Measurements from ENCODE around the gene FGD2. TPM values are rescaled to one million over a fixed set of nuclear protein-coding genes. Genes with fewer than 3 reads are reported as not detected.

The FGD2 gene
- polyA plus RNA-seq, 2 donors, result 4.1 to 4.3 TPM

DNA sequence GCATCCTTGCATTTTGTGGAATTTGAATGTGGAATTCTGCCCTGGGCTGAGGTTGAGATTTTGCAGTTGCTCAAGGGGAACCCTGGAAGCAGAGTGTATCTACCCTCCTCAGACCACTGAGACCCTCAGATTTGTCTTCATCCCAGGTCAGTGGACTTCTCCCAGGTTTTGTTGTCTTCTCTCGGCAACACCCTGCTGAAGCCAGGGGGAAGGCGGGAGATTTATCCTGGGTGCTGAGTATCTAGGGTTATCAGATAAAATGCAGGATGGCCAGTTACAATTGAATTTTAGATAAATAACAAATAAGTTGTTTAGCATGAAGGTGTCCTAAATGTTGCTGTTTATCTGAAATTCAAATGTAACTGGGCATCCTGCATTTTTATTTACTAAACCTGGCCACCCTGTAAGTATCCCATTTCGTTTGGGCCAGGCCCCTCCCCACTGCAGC, 43.0 kb downstream of the FGD2 start:
- Histone ChIP-seq H3K27me3 (ENCODE audit: control insufficient read depth in 1 of 2, insufficient read depth in 2 of 2, low read length in 2 of 2) (no peaks in the 10 kb centered on the region), H3K4me1 (ENCODE audit: control insufficient read depth in 2 of 2, insufficient read depth in 2 of 2, low read length in 1 of 2) (peaks cover 0 to 22% of the 10 kb centered on the region in 2 donors), H3K4me3 (ENCODE audit: low read depth in 1 of 2, low read length in 2 of 2) (no peak overlapping the region), H3K27ac (ENCODE audit: low read depth in 2 of 2, low read length in 1 of 2) (peak overlapping the region in 1 of 2 donors; percentile 58), H3K36me3 (ENCODE audit: control insufficient read depth in 2 of 2, insufficient read depth in 2 of 2, low read length in 1 of 2) (no peaks in the 10 kb centered on the region), H3K9me3 (ENCODE audit: control insufficient read depth in 2 of 2, insufficient read depth in 1 of 2, low read depth in 1 of 2, low read length in 1 of 2) (no peaks in the 10 kb centered on the region)
- WGBS, 2 donors, result 50 to 52% methylated on average over 3 of the region's 3 CpGs

DNA sequence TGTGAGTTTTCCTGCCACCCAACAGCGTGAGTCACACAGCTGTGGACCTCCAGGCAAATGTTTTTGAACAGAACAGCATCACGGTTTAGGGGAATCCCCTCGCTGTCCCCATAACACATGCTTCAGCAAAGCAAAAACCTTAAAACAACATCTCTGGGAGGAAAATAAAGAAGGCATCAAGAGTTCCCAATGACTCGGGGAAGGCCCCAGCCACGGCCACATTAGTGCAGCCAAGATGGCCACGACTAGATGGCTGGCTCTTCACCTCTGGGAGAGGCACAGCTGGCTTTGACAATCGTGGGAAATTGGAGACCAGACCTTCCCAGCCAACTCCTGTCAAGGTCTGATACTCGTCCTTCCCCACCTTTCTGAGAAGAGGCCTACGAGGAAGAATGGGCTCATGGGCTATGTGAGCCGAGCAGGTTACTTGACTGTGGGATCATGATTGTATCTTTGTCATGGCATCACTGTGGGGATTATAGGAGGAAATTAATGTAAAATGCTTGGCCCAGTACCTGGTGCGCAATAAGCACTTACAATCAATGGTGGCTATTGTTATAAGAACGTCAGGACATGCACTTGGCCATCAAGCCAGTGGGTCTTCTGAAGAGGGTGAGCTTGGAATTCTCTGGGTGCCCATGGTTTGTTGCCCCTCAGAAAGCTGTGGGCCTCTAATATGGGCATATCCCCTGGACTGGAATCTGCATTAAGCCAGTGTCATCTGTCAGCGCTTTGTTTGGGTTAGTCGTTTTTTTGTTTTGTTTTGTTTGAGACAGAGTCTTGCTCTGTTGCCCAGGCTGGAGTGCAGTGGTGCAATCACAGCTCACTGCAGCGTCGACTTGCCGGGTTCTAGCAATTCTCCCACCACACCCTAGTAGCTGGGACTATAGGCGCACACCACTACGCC, 43.6 kb downstream of the FGD2 start:
- no peaks in the 10 kb centered on the region for H3K27me3 ChIP-seq (ENCODE audit: control insufficient read depth in 1 of 2, insufficient read depth in 2 of 2, low read length in 2 of 2)
- no peak overlapping the region for H3K4me3 ChIP-seq (ENCODE audit: low read depth in 1 of 2, low read length in 2 of 2)
- 48 to 54% methylated on average over 19 of the region's 19 CpGs for whole genome bisulfite sequencing, 2 donors
- H3K4me1 ChIP-seq (ENCODE audit: control insufficient read depth in 2 of 2, insufficient read depth in 2 of 2, low read length in 1 of 2), result peaks cover 0 to 22% of the 10 kb centered on the region in 2 donors
- no peaks in the 10 kb centered on the region for H3K9me3 ChIP-seq (ENCODE audit: control insufficient read depth in 2 of 2, insufficient read depth in 1 of 2, low read depth in 1 of 2, low read length in 1 of 2)
- H3K36me3 ChIP-seq (ENCODE audit: control insufficient read depth in 2 of 2, insufficient read depth in 2 of 2, low read length in 1 of 2), result no peaks in the 10 kb centered on the region
- H3K27ac ChIP-seq (ENCODE audit: low read depth in 2 of 2, low read length in 1 of 2), result peak overlapping the region; percentile 29 to 58

DNA sequence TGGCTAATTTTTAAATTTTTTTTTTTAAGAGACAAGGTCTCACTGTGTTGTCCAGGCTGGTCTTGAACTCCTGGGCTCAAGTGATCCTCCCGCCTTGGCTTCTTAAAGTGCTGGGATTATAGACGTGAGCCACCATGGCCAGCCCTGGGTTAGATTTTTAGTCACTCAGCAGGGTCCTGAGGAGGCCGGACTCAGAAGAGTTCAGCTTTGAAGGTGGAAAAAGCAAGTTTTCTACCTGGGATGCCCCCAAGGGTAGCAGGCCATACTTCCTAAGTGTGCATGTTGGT, 44.2 kb downstream of the FGD2 start:
- H3K36me3 ChIP-seq (ENCODE audit: control insufficient read depth in 2 of 2, insufficient read depth in 2 of 2, low read length in 1 of 2), result no peaks in the 10 kb centered on the region
- WGBS, 2 donors, result 84 to 88% methylated on average over 3 of the region's 3 CpGs

DNA sequence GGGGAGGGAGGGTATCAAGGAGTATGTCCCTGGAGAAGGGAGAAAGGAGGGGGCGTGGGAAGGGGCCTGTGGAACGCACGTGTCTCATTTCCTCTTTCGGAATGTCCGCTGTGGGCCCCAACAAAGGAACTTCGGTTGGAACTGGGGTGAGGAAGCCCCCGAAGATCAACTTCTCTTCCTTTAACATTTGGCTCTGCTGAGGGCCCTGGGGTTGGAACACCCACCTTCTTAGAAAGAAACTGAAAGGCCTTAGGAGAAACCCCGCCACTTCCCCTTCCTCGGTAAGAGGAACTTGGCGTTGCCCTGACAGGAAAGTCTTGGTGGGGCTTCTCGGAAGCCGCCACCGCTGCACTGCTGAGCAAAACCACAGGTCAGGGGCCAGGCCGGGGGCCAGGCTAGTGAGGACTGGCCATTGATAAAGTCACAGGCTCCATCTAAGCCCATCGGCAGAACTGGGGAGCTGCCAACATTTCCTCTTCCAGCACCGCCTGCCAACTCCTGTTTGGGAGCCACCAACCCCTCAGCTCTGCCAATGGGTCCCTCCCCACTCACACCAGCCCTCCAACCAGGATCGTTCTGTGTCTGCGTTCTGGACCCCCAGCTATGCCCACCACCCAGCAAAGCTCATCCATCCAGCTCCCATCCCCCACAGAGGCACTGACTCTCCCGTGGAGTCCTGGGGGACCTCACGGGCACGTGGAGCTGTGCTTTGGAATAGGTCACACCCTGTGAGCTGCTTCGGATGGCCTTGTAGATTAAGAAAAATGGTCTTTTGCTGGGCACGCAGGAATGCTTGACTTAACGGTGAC, 44.8 kb downstream of the FGD2 start:
- Histone ChIP-seq H3K4me3 (ENCODE audit: low read depth in 1 of 2, low read length in 2 of 2) (no peak overlapping the region), H3K27me3 (ENCODE audit: control insufficient read depth in 1 of 2, insufficient read depth in 2 of 2, low read length in 2 of 2) (no peaks in the 10 kb centered on the region), H3K27ac (ENCODE audit: low read depth in 2 of 2, low read length in 1 of 2) (peak overlapping the region; percentile 57 to 64), H3K36me3 (ENCODE audit: control insufficient read depth in 2 of 2, insufficient read depth in 2 of 2, low read length in 1 of 2) (no peaks in the 10 kb centered on the region), H3K4me1 (ENCODE audit: control insufficient read depth in 2 of 2, insufficient read depth in 2 of 2, low read length in 1 of 2) (peaks cover 0 to 30% of the 10 kb centered on the region in 2 donors), H3K9me3 (ENCODE audit: control insufficient read depth in 2 of 2, insufficient read depth in 1 of 2, low read depth in 1 of 2, low read length in 1 of 2) (no peaks in the 10 kb centered on the region)
- 54 to 57% methylated on average over 23 to 24 of the region's 24 CpGs for WGBS, 2 donors

More for the DNA sequence above, 44.2 kb downstream of the FGD2 start:
- Histone ChIP-seq H3K4me3 (ENCODE audit: low read depth in 1 of 2, low read length in 2 of 2) (no peak overlapping the region), H3K27ac (ENCODE audit: low read depth in 2 of 2, low read length in 1 of 2) (peak overlapping the region; percentile 57 to 64), H3K4me1 (ENCODE audit: control insufficient read depth in 2 of 2, insufficient read depth in 2 of 2, low read length in 1 of 2) (peaks cover 0 to 25% of the 10 kb centered on the region in 2 donors), H3K27me3 (ENCODE audit: control insufficient read depth in 1 of 2, insufficient read depth in 2 of 2, low read length in 2 of 2) (no peaks in the 10 kb centered on the region), H3K9me3 (ENCODE audit: control insufficient read depth in 2 of 2, insufficient read depth in 1 of 2, low read depth in 1 of 2, low read length in 1 of 2) (no peaks in the 10 kb centered on the region)

DNA sequence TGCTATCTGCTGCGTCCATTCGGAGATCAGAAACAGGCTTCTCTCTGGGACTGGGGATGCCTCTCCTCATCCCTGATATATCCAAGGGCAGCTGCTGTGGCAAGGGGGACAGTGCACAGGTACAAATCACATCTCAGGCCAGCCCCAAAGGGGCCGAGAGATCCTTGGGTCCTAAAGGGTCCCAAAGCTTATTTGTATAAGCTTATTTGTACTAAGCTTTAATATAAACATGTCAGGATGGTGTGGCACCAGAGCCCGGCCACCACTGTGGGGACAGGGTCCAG, 45.3 kb downstream of the FGD2 start:
- no peak overlapping the region for H3K4me3 ChIP-seq (ENCODE audit: low read depth in 1 of 2, low read length in 2 of 2)
- no peaks in the 10 kb centered on the region for H3K9me3 ChIP-seq (ENCODE audit: control insufficient read depth in 2 of 2, insufficient read depth in 1 of 2, low read depth in 1 of 2, low read length in 1 of 2)
- H3K4me1 ChIP-seq (ENCODE audit: control insufficient read depth in 2 of 2, insufficient read depth in 2 of 2, low read length in 1 of 2), result peaks cover 0 to 35% of the 10 kb centered on the region in 2 donors
- WGBS, 2 donors, result 70 to 74% methylated on average over 4 of the region's 4 CpGs
- no peaks in the 10 kb centered on the region for H3K36me3 ChIP-seq (ENCODE audit: control insufficient read depth in 2 of 2, insufficient read depth in 2 of 2, low read length in 1 of 2)
- H3K27me3 ChIP-seq (ENCODE audit: control insufficient read depth in 1 of 2, insufficient read depth in 2 of 2, low read length in 2 of 2), result no peaks in the 10 kb centered on the region
- H3K27ac ChIP-seq (ENCODE audit: low read depth in 2 of 2, low read length in 1 of 2), result no peak overlapping the region

DNA sequence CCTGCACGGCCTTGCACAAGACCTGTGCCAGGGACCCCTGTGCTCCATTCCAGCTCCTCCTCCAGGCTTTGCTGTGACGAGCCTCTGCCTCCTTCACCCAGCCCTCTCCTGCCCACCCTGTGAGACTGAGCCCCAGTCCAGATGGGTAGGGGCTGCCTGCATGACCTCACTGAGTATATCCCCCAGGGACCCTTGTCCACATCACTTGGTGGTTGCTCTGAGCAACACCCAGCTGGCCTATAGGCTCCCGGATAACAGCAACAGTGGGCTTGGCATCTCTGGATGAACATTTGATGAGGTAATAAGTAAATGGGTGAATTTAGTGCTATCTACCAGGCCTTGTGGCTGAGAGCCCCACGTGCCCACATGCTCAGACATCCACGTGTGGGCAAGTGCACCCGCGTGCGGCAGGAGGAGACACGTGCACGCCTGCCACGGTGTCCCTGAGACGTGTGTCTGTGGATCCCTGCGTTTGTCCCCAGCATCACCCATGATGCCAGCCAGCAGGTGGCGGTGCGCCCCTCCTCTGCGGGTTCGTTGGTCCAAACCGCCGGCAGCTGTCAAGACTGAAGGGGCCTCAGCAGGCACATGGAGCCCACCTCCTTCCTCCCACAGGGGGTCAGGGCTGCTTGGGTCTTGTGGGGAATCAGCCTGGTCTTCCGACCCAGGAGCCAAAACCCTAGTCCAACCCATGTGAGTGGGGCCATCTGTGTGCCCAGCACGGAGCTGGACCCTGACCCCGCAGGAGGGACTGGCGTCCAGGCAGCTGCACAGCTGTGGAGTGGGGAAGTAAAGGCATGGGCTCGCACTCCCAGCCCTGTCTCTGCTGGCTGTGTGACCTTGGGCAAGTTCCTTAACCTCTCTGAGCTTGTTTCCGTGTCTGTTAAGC, 45.9 kb downstream of the FGD2 start:
- Histone ChIP-seq H3K9me3 (ENCODE audit: control insufficient read depth in 2 of 2, insufficient read depth in 1 of 2, low read depth in 1 of 2, low read length in 1 of 2) (no peaks in the 10 kb centered on the region), H3K27ac (ENCODE audit: low read depth in 2 of 2, low read length in 1 of 2) (peak overlapping the region in 1 of 2 donors; percentile 45), H3K36me3 (ENCODE audit: control insufficient read depth in 2 of 2, insufficient read depth in 2 of 2, low read length in 1 of 2) (no peaks in the 10 kb centered on the region), H3K4me3 (ENCODE audit: low read depth in 1 of 2, low read length in 2 of 2) (no peak overlapping the region), H3K4me1 (ENCODE audit: control insufficient read depth in 2 of 2, insufficient read depth in 2 of 2, low read length in 1 of 2) (peaks cover 0 to 37% of the 10 kb centered on the region in 2 donors), H3K27me3 (ENCODE audit: control insufficient read depth in 1 of 2, insufficient read depth in 2 of 2, low read length in 2 of 2) (no peaks in the 10 kb centered on the region)
- whole genome bisulfite sequencing, 2 donors, result 19 to 23% methylated on average over 21 to 25 of the region's 25 CpGs

DNA sequence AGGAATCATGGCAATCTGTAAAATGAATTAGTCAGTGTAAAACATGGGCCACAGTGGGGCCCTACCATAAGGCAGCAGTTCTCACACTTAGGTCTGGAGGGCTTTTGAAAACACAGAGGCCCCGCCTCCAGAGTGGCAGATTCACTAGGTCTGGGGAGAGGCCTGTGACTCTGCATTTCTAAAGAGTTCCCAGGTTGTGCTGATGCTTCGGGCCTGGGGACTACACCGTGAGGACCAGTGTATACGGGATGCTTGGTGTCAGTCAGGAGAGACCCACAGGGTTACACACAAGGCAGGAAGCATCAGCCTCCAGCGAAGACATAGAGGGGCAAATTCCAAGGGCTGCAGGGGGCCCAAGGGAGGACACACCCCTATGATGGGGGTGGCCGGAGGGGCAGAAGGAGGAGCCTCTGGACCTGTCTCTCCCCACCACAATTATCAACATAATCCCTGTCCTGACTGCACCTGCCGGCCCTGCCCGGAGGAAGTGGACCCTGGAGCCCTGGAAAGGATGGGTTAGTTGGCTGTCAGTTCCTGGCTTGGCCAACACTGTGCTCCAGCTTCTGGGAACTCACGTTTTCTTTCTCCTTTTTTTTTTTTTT, 46.7 kb downstream of the FGD2 start:
- 67 to 72% methylated on average over 8 to 9 of the region's 9 CpGs for WGBS, 2 donors

DNA sequence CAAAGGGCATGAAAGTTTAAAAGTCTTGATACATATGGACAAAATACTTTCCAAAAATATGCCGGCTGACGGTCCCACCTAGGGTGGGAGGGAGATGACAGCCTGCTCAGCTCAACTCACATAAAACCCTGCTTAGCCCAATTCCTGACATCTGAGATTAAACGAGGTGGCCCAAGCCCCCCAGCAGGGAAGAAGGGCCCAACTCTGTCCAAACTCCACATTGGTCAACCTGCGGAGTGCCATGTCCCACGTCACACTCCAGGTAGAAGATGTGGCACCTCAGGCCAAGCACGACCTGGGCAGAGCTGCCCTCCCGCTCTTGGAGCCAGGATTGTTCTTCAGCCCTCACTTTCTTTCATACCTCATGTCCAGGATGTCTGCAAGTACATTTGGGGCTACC, 48.2 kb downstream of the FGD2 start:
- no peak overlapping the region for H3K4me3 ChIP-seq (ENCODE audit: low read depth in 1 of 2, low read length in 2 of 2)
- H3K4me1 ChIP-seq (ENCODE audit: control insufficient read depth in 2 of 2, insufficient read depth in 2 of 2, low read length in 1 of 2), result peaks cover 0 to 45% of the 10 kb centered on the region in 2 donors
- WGBS, 2 donors, result 86% methylated on average over 7 of the region's 7 CpGs
- no peaks in the 10 kb centered on the region for H3K36me3 ChIP-seq (ENCODE audit: control insufficient read depth in 2 of 2, insufficient read depth in 2 of 2, low read length in 1 of 2)
- H3K9me3 ChIP-seq (ENCODE audit: control insufficient read depth in 2 of 2, insufficient read depth in 1 of 2, low read depth in 1 of 2, low read length in 1 of 2), result no peaks in the 10 kb centered on the region
- H3K27me3 ChIP-seq (ENCODE audit: control insufficient read depth in 1 of 2, insufficient read depth in 2 of 2, low read length in 2 of 2), result no peaks in the 10 kb centered on the region
- no peak overlapping the region for H3K27ac ChIP-seq (ENCODE audit: low read depth in 2 of 2, low read length in 1 of 2)

More for the DNA sequence above, 46.7 kb downstream of the FGD2 start:
- no peak overlapping the region for H3K4me3 ChIP-seq (ENCODE audit: low read depth in 1 of 2, low read length in 2 of 2)
- peaks cover 0 to 38% of the 10 kb centered on the region in 2 donors for H3K4me1 ChIP-seq (ENCODE audit: control insufficient read depth in 2 of 2, insufficient read depth in 2 of 2, low read length in 1 of 2)
- H3K27me3 ChIP-seq (ENCODE audit: control insufficient read depth in 1 of 2, insufficient read depth in 2 of 2, low read length in 2 of 2), result no peaks in the 10 kb centered on the region
- H3K27ac ChIP-seq (ENCODE audit: low read depth in 2 of 2, low read length in 1 of 2), result peak overlapping the region in 1 of 2 donors; percentile 45
- H3K36me3 ChIP-seq (ENCODE audit: control insufficient read depth in 2 of 2, insufficient read depth in 2 of 2, low read length in 1 of 2), result no peaks in the 10 kb centered on the region
- H3K9me3 ChIP-seq (ENCODE audit: control insufficient read depth in 2 of 2, insufficient read depth in 1 of 2, low read depth in 1 of 2, low read length in 1 of 2), result no peaks in the 10 kb centered on the region

DNA sequence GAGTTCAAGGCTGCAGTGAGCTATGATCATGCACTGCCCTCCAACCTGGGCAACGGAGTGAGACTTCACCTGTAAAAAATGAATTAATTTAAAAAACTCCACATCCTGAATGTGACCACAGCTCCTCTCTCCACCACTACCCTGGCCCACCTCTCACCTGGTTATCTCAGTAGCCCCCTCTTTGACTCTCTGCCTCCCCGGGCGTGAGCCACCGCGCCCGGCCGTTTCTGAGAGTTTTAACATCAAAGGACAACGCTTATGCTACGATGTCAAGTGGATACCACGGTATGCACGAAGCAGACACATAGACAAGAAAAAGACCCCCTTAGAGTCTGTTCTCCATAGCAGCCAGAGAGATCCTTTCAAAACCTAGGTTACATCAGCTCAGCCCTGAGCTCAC, 48.7 kb downstream of the FGD2 start:
- Histone ChIP-seq H3K27me3 (ENCODE audit: control insufficient read depth in 1 of 2, insufficient read depth in 2 of 2, low read length in 2 of 2) (no peaks in the 10 kb centered on the region), H3K36me3 (ENCODE audit: control insufficient read depth in 2 of 2, insufficient read depth in 2 of 2, low read length in 1 of 2) (no peaks in the 10 kb centered on the region), H3K4me3 (ENCODE audit: low read depth in 1 of 2, low read length in 2 of 2) (no peak overlapping the region), H3K9me3 (ENCODE audit: control insufficient read depth in 2 of 2, insufficient read depth in 1 of 2, low read depth in 1 of 2, low read length in 1 of 2) (no peaks in the 10 kb centered on the region), H3K27ac (ENCODE audit: low read depth in 2 of 2, low read length in 1 of 2) (peak overlapping the region in 1 of 2 donors; percentile 95), H3K4me1 (ENCODE audit: control insufficient read depth in 2 of 2, insufficient read depth in 2 of 2, low read length in 1 of 2) (peaks cover 0 to 40% of the 10 kb centered on the region in 2 donors)
- 92 to 93% methylated on average over 11 of the region's 11 CpGs for WGBS, 2 donors
